ENCODE results near the gene MX2. TPM values are rescaled to one million over a fixed set of nuclear protein-coding genes. Genes with fewer than 3 reads are reported as not detected.

Gene MX2
- total and polyA plus RNA-seq, 9 of the 15 experiments (the other 6 are each of a cell fraction or from before 2014, with no cell fraction given) = 0.10 to 0.95 (median 0.47) TPM; not detected in 1

DNA sequence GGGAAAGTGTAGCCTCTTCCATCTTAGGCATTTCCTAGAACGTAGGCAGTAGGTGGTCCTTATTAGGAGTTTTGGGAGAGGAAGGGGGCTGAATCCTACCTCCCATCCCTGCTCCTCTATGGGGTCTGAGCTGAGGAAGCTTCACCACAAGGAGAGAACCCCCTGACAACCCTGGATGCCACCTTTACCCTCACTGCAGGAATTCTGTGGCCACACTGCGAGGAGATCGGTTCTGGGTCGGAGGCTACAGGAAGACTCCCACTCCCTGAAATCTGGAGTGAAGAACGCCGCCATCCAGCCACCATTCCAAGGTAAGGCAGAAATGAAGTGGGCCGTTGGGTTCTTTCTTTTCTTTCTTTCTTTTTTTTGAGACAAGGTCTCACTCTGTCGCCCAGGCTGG, 65.7 kb downstream of the MX2 start:
- BruUV-seq (replicated peaks) = no TSS peak

More for the DNA sequence above, 65.7 kb downstream of the MX2 start:
- H3K4me2 ChIP-seq (ENCODE audit: insufficient read depth, low read length) = no peak overlapping the region
- no peak overlapping the region for H2AFZ ChIP-seq (ENCODE audit: low read depth, low read length)
- H3K27ac ChIP-seq (ENCODE audit: extremely low read depth, low read depth, low read length) = no peak overlapping the region
- no peaks in the 10 kb centered on the region for H3K79me2 ChIP-seq (ENCODE audit: control insufficient read depth, insufficient read depth, low read length)
- FAIRE-seq (no peak), DNase-seq (ENCODE audit: extremely low read depth in 1 of 4, low spot score in 3 of 4) (no peak), ATAC-seq (no peak)
- H3K36me3 ChIP-seq (ENCODE audit: control insufficient read depth, insufficient read depth, low read length) = no peaks in the 10 kb centered on the region
- in situ Hi-C loops (cut with MboI) = no loop called here
- no peaks in the 10 kb centered on the region for H4K20me1 ChIP-seq (replicated peaks; ENCODE audit: control insufficient read depth, insufficient read depth, low read length)
- intact Hi-C loops (cut with micrococcal nuclease) = no loop called here
- ChIA-PET CTCF (ENCODE audit: low intra/inter-chr PET ratio) (no interaction called here), POLR2A (no interaction called here)
- H3K9ac ChIP-seq (ENCODE audit: insufficient read depth in 1 of 2, low read depth in 2 of 2, low read length in 2 of 2) = no peak overlapping the region
- WGBS (ENCODE audit: insufficient coverage, low coverage, missing lambda C conversion rate) = 0% methylated on average over 8 of the region's 8 CpGs
- H3K4me1 ChIP-seq (replicated peaks in 1 of 2; ENCODE audit: control insufficient read depth in 2 of 2, insufficient read depth in 2 of 2, low read length in 2 of 2) = peaks cover 0 to 5% of the 10 kb centered on the region in 2 experiments; a peak in 2 of 5 replicates
- H3K9me3 ChIP-seq (replicated peaks; ENCODE audit: control insufficient read depth, insufficient read depth, low read depth, low read length) = no peaks in the 10 kb centered on the region
- no peak overlapping the region for H3K4me3 ChIP-seq
- H3K9me1 ChIP-seq (ENCODE audit: control insufficient read depth, insufficient read depth, low read length) = no peaks in the 10 kb centered on the region
- TF ChIP-seq RBM25 (IDR thresholded peaks at IDR 0.05; ENCODE audit: low read depth, low read length, severe bottlenecking) = no peak
- TF ChIP-seq ZNF239 (CRISPR knock-in tag; IDR thresholded peaks at IDR 0.05) = no peak
- TF ChIP-seq RFX5 (IDR thresholded peaks at IDR 0.05; ENCODE audit: low read depth, low read length) = no peak
- no peak for TF ChIP-seq SIN3A (IDR thresholded peaks at IDR 0.05; ENCODE audit: borderline replicate concordance in 2 of 2, control insufficient read depth in 1 of 2, low read depth in 2 of 2, low read length in 2 of 2)
- TF ChIP-seq PCBP1 (IDR thresholded peaks at IDR 0.05; ENCODE audit: low read depth, low read length, poor library complexity, severe bottlenecking) = no peak
- TF ChIP-seq KLF1 (tag; IDR thresholded peaks at IDR 0.05) = no peak
- TF ChIP-seq TCF7L2 (IDR thresholded peaks at IDR 0.05; ENCODE audit: low read depth, low read length) = no peak
- TF ChIP-seq ZNF79 (CRISPR knock-in tag; IDR thresholded peaks at IDR 0.05; ENCODE audit: low read depth) = no peak
- TF ChIP-seq KLF16 (IDR thresholded peaks at IDR 0.05) = no peak
- no peak for TF ChIP-seq CREB5 (CRISPR knock-in tag; IDR thresholded peaks at IDR 0.05)
- TF ChIP-seq ATF4 (CRISPR knock-in tag; IDR thresholded peaks at IDR 0.05) = no peak
- TF ChIP-seq BCL6 (CRISPR knock-in tag; IDR thresholded peaks at IDR 0.05) = no peak
- no peak for TF ChIP-seq OTX1 (CRISPR knock-in tag; IDR thresholded peaks at IDR 0.05)
- no peak for TF ChIP-seq BCOR (IDR thresholded peaks at IDR 0.05)
- H3K27me3 ChIP-seq (ENCODE audit: control insufficient read depth in 2 of 2, insufficient read depth in 2 of 2, low read length in 2 of 2) = peaks cover 22 to 47% of the 10 kb centered on the region in 2 experiments; a peak in 4 of 5 replicates

Data from K562 (cell line).